K562 (cell line): ENCODE results near the gene TMEFF2.

Experiments
- CBX3 ChIP-seq, 2 experiments: IDR thresholded peaks; 1 replicate in 1 of 2; 2 replicates in 1 of 2; pipeline ENCODE4 v1.6.1; 2012; ENCODE audit warnings: inconsistent platforms in 2 of 2, low read length in 2 of 2, borderline replicate concordance in 1 of 2, control low read depth in 1 of 2
- RBFOX2 ChIP-seq: fragments of 200-400 bp; formaldehyde crosslinking; IDR thresholded peaks from 2 replicates; pipeline ENCODE4 v1.6.1; 2017; ENCODE audit warnings: low read depth, mild to moderate bottlenecking, low read length, moderate library complexity
- REST ChIP-seq, 2 experiments: fragments of 450-650 bp; formaldehyde crosslinking in 1 of 2; IDR thresholded peaks; 2 replicates each; pipeline versions ENCODE4 v1.4.0 to v1.6.1; 2014 to 2020; ENCODE audit warnings: mild to moderate bottlenecking in 2 of 2, borderline replicate concordance in 1 of 2, low read depth in 1 of 2
- SIX5 ChIP-seq, 2 experiments: IDR thresholded peaks; 2 replicates each; pipeline ENCODE4 v1.6.1; 2011; ENCODE audit warnings: low read length in 2 of 2, borderline replicate concordance in 1 of 2, low read depth in 1 of 2, mild to moderate bottlenecking in 1 of 2, moderate library complexity in 1 of 2; ENCODE audit not compliant: insufficient read depth in 1 of 2
- SNRNP70 ChIP-seq: fragments of 200-400 bp; formaldehyde crosslinking; optimal IDR thresholded peaks from 2 replicates; pipeline ENCODE3; 2017; ENCODE audit warnings: low read depth, low read length
- ZFP30 ChIP-seq: fragments of 250-450 bp; sonication (Bioruptor Pico); IDR thresholded peaks from 2 replicates; pipeline ENCODE4 v1.8.0; 2022; ENCODE audit warnings: moderate library complexity, mild to moderate bottlenecking, inconsistent platforms, borderline replicate concordance
- ZFP91 ChIP-seq: sonication (generic); formaldehyde crosslinking; IDR thresholded peaks from 2 replicates; pipeline ENCODE4 v1.8.0; 2022; ENCODE audit warnings: mild to moderate bottlenecking, missing genetic modification reagents

- TF ChIP-seq RBFOX2 = no peak
- no peak for TF ChIP-seq ZFP91 (CRISPR knock-in tag)
- no peak for TF ChIP-seq ZFP30 (CRISPR knock-in tag)
- TF ChIP-seq REST (IDR thresholded peaks at IDR 0.05; ENCODE audit: borderline replicate concordance) = no peak
- no peak for TF ChIP-seq REST (CRISPR knock-in tag; IDR thresholded peaks at IDR 0.05; ENCODE audit: low read depth)
- no peak for TF ChIP-seq SNRNP70
- TF ChIP-seq SIX5 (IDR thresholded peaks at IDR 0.05; ENCODE audit: borderline replicate concordance in 1 of 2, insufficient read depth in 1 of 2, low read depth in 1 of 2, low read length in 2 of 2) = no peak
- no peak for TF ChIP-seq CBX3 (IDR thresholded peaks at IDR 0.05; ENCODE audit: borderline replicate concordance in 1 of 2, low read length in 2 of 2)
Measured at GRCh38 chr2:192016265-192016664, 178.5 kb downstream of the TMEFF2 start.
